Hepatic stellate cell (primary cell): Measurements from ENCODE around the gene ZNF136.

Experiments used
- DNase-seq: peaks from one replicate; pipeline ENCODE4 v3.0.0; 2011; ENCODE audit warnings: low spot score

The ZNF136 gene

GRCh38 chr19:12162882-12163806 is at the start of gene ZNF136:
ZNF136 (plus strand) TSS chr19:12163096; CDS start chr19:12163204, 108 bp downstream.
- peak; percentile 99 for DNase-seq

- DNase-seq = no peak
Observed at GRCh38 chr19:12113121-12113520, 49.8 kb upstream of the ZNF136 start.

GRCh38 chr19:12117201-12117970 is 45.5 kb upstream of the ZNF136 start:
- DNase-seq = no peak

GRCh38 chr19:12126707-12127106 is 36.2 kb upstream of the ZNF136 start:
- no peak for DNase-seq

GRCh38 chr19:12133069-12133468 is 29.8 kb upstream of the ZNF136 start:
- DNase-seq = no peak

GRCh38 chr19:12137221-12137940 is 25.5 kb upstream of the ZNF136 start:
- no peak for DNase-seq

GRCh38 chr19:12139269-12139668 is 23.6 kb upstream of the ZNF136 start:
- no peak for DNase-seq

- peak; percentile 96 for DNase-seq
Observed at GRCh38 chr19:12139885-12140544, 22.9 kb upstream of the ZNF136 start, which contains the start of gene ZNF20. ZNF20 (minus strand) TSS chr19:12140350; CDS start chr19:12140182, 168 bp downstream.

- DNase-seq = peak; percentile 79
Observed at GRCh38 chr19:12140545-12141404, 22.1 kb upstream of the ZNF136 start.

GRCh38 chr19:12141405-12141736 is 21.5 kb upstream of the ZNF136 start:
- no peak for DNase-seq

- DNase-seq = no peak
Observed at GRCh38 chr19:12145348-12145747, 17.5 kb upstream of the ZNF136 start.

GRCh38 chr19:12155324-12155860 is 7.5 kb upstream of the ZNF136 start:
- DNase-seq = peak; percentile 21

GRCh38 chr19:12156223-12157058 is 6.5 kb upstream of the ZNF136 start, which contains the start of gene ZNF625:
ZNF625 (minus strand) TSS chr19:12156734; CDS start chr19:12156558, 176 bp downstream.
- DNase-seq = peak; percentile 92

GRCh38 chr19:12159773-12160414 is 3.0 kb upstream of the ZNF136 start:
- no peak for DNase-seq

GRCh38 chr19:12162513-12162881 is 399 bp upstream of the ZNF136 start:
- no peak for DNase-seq

GRCh38 chr19:12163826-12164225 is 930 bp downstream of the ZNF136 start:
- DNase-seq = peak; percentile 64

GRCh38 chr19:12166626-12167025 is 3.7 kb downstream of the ZNF136 start:
- DNase-seq = peak; percentile 65

GRCh38 chr19:12180377-12180776 is 17.5 kb downstream of the ZNF136 start:
- DNase-seq = no peak

- no peak for DNase-seq
Observed at GRCh38 chr19:12187625-12188024, 24.7 kb downstream of the ZNF136 start.
